HepG2 (cell line): ENCODE results near the gene TMEM11. TPM values are rescaled to one million over a fixed set of nuclear protein-coding genes. Genes with fewer than 3 reads are reported as not detected.

Experiments
- ATAC-seq: fragments of 200-7000 bp; cut with Tn5 transposase; 3 replicates; pipeline ENCODE4 v1.9.1; 2020; ENCODE audit warnings: mild to moderate bottlenecking, moderate library complexity
- BruUV-seq: library from RNA; stranded (reverse); fragments of 400-500 nt; replicated peaks from 2 replicates; lab custom pipeline; 2021; lab: Mats Ljungman, UMichigan
- CTCF ChIA-PET: fragments of 300-600 bp; formaldehyde crosslinking; extraction: SDS; loops from one replicate; lab custom pipeline; 2021; ENCODE audit warnings: low total read pairs, inconsistent platforms, low intra/inter-chr PET ratio; lab: Yijun Ruan, JAX
- POLR2A ChIA-PET: fragments of 350-600 bp; sonication (Branson Sonifier 250); formaldehyde crosslinking; loops from one replicate; lab custom pipeline; 2020; ENCODE audit warnings: antibody characterized with exemption, inconsistent platforms; lab: Yijun Ruan, JAX
- DNase-seq: peaks from one replicate; pipeline ENCODE4 v3.0.0-alpha.2; 2015; ENCODE audit warnings: low spot score
- FAIRE-seq: peaks from 3 replicates; lab custom pipeline; 2011; peaks lifted over from hg19 to GRCh38; lab: Jason Lieb, UNC
- H2AFZ ChIP-seq: one replicate; pipeline ENCODE4 v1.6.1; 2011; ENCODE audit warnings: low read length, inconsistent platforms
- H3K27ac ChIP-seq: fragments of 300-600 bp; 3 replicates; pipeline ENCODE4 v1.8.0; 2011; ENCODE audit warnings: mixed run types, mild to moderate bottlenecking, mixed read lengths, low read length, inconsistent platforms; ENCODE audit not compliant: insufficient read depth; ENCODE audit errors: extremely low read length
- H3K27me3 ChIP-seq, 2 experiments: fragments of 200-600 bp in 1 of 2; 2 replicates in 1 of 2; 3 replicates in 1 of 2; pipeline versions ENCODE4 v1.6.0 to v1.8.0; 2011; ENCODE audit warnings: low read length in 2 of 2, mild to moderate bottlenecking in 2 of 2, moderate library complexity in 2 of 2, inconsistent platforms in 1 of 2; ENCODE audit not compliant: insufficient read depth in 2 of 2, control insufficient read depth in 1 of 2
- H3K36me3 ChIP-seq, 2 experiments: fragments of 200-600 bp in 1 of 2; replicated peaks in 1 of 2; 2 replicates in 1 of 2; 3 replicates in 1 of 2; pipeline versions ENCODE4 v1.5.1 to v1.8.0; 2011; ENCODE audit warnings: low read length in 2 of 2, inconsistent platforms in 1 of 2; ENCODE audit not compliant: insufficient read depth in 2 of 2, control insufficient read depth in 1 of 2
- H3K4me1 ChIP-seq: 2 replicates; pipeline ENCODE4 v1.5.1; 2012; ENCODE audit warnings: low read length, inconsistent platforms; ENCODE audit not compliant: insufficient read depth
- H3K4me2 ChIP-seq: 2 replicates; pipeline ENCODE4 v1.6.0; 2011; ENCODE audit warnings: low read depth, low read length, inconsistent platforms
- H3K4me3 ChIP-seq, 3 experiments: fragments of 200-600 bp in 1 of 3; sonication (generic), shearing (Covaris generic) in 1 of 3; replicated peaks in 1 of 3; 2 replicates each; pipeline ENCODE4 v1.5.1; 2011 to 2016; ENCODE audit warnings: low read length in 3 of 3, inconsistent platforms in 2 of 3, low read depth in 2 of 3, mild to moderate bottlenecking in 2 of 3, control low read depth in 1 of 3, mixed read lengths in 1 of 3; ENCODE audit not compliant: insufficient read depth in 1 of 3
- H3K79me2 ChIP-seq: one replicate; pipeline ENCODE4 v1.6.1; 2011; ENCODE audit warnings: low read length, inconsistent platforms; ENCODE audit not compliant: insufficient read depth
- H3K9ac ChIP-seq: 2 replicates; pipeline ENCODE4 v1.6.0; 2011; ENCODE audit warnings: mild to moderate bottlenecking, low read depth, low read length, inconsistent platforms; ENCODE audit not compliant: insufficient read depth
- H3K9me3 ChIP-seq: 2 replicates; pipeline ENCODE4 v1.5.1; 2012; ENCODE audit warnings: mild to moderate bottlenecking, low read length
- H4K20me1 ChIP-seq: 2 replicates; pipeline ENCODE4 v1.6.0; 2011; ENCODE audit warnings: inconsistent platforms, mild to moderate bottlenecking, low read length, moderate library complexity; ENCODE audit not compliant: insufficient read depth
- AKAP8 ChIP-seq: sonication (generic); formaldehyde crosslinking; IDR thresholded peaks from 2 replicates; pipeline ENCODE4 v1.5.1; 2020; ENCODE audit warnings: mild to moderate bottlenecking, missing genetic modification reagents
- ATF1 ChIP-seq: IDR thresholded peaks from 2 replicates; pipeline ENCODE4 v1.6.1; 2016; ENCODE audit warnings: mild to moderate bottlenecking, control low read depth
- ATF6 ChIP-seq: sonication (generic); formaldehyde crosslinking; conservative IDR thresholded peaks from 2 replicates; pipeline ENCODE4 v1.4.0; 2020; ENCODE audit warnings: missing genetic modification reagents
- HMG20A ChIP-seq: IDR thresholded peaks from 2 replicates; pipeline ENCODE4 v1.6.1; 2016; ENCODE audit warnings: borderline replicate concordance
- RFX1 ChIP-seq: fragments of 450-650 bp; IDR thresholded peaks from 2 replicates; pipeline ENCODE4 v1.6.1; 2017
- SNAPC2 ChIP-seq: sonication (generic); formaldehyde crosslinking; IDR thresholded peaks from 2 replicates; pipeline ENCODE4 v1.8.1; 2022; ENCODE audit warnings: mild to moderate bottlenecking, missing genetic modification reagents
- TRIM24 ChIP-seq: sonication (generic); formaldehyde crosslinking; IDR thresholded peaks from 2 replicates; pipeline ENCODE4 v1.8.0; 2022; ENCODE audit warnings: mild to moderate bottlenecking, missing genetic modification reagents
- ZNF317 ChIP-seq: sonication (generic); formaldehyde crosslinking; IDR thresholded peaks from 2 replicates; pipeline ENCODE4 v1.5.0; 2020; ENCODE audit warnings: mild to moderate bottlenecking, missing genetic modification reagents
- ZNF629 ChIP-seq: sonication (generic); formaldehyde crosslinking; conservative IDR thresholded peaks from 2 replicates; pipeline ENCODE4 v1.5.0; 2020; ENCODE audit warnings: missing genetic modification reagents
- ZNF746 ChIP-seq: sonication (generic); formaldehyde crosslinking; IDR thresholded peaks from 2 replicates; pipeline ENCODE4 v1.8.0; 2022; ENCODE audit warnings: mild to moderate bottlenecking, missing genetic modification reagents
- WGBS: methylation state at CpG from one replicate; pipeline ENCODE4 v1.1.6; 2017; ENCODE audit warnings: low lambda C conversion rate; 5-methylcytosine and 5-hydroxymethylcytosine counted together
- in situ Hi-C: cut with HindIII; loops from 2 replicates; pipeline ENCODE4 v1.10.0; 2017; ENCODE audit warnings: low pct_unique_long_range_greater_than_20kb; ENCODE audit not compliant: extremely low pct_ligation_motif_present
- intact Hi-C: fragments of 100-400 bp; cut with micrococcal nuclease; formaldehyde crosslinking; loops from one replicate; pipeline ENCODE4 v1.10.0; 2022; ENCODE audit not compliant: unreplicated experiment
- polyA plus RNA-seq, 8 experiments: library from polyadenylated mRNA; depleted of rRNA in 3 of 8; stranded (reverse) in 7 of 8; unstranded in 1 of 8; fragments of >200 nt; fragmentation: Illumina TruSeq in 4 of 8; extraction: Trizol in 4 of 8; gene quantifications; 2 replicates each; pipeline versions ENCODE4 v1.2.1 to v1.2.3, GENCODE V29; 2011 to 2016; ENCODE audit warnings: low read depth in 4 of 8, missing spikeins in 1 of 8, mixed read lengths in 1 of 8; ENCODE audit not compliant: insufficient read depth in 1 of 8
- total RNA-seq, 5 experiments: library from RNA; depleted of rRNA; stranded (reverse); fragments of >200 nt; fragmentation: Illumina TruSeq; extraction: Trizol; gene quantifications; 2 replicates each; pipeline ENCODE4 v1.2.3, GENCODE V29; 2016; ENCODE audit warnings: low read depth in 1 of 5

The TMEM11 gene
- total and polyA plus RNA-seq, 2 of the 13 experiments (the other 11 are each of a cell fraction or from before 2014, with no cell fraction given), result 18.7 to 35.0 TPM

- TF ChIP-seq ATF6, result no peak
- TF ChIP-seq TRIM24 (CRISPR knock-in tag), result no peak
- no peak for TF ChIP-seq ATF1 (CRISPR knock-in tag)
Measured at GRCh38 chr17:21249920-21250703, 36.2 kb upstream of the TMEM11 start (continued).

GRCh38 chr17:21249086-21249795 lies 35.3 kb upstream of the TMEM11 start:
- TF ChIP-seq ZNF317 (CRISPR knock-in tag) (no peak), SNAPC2 (CRISPR knock-in tag) (no peak), RFX1 (no peak), AKAP8 (CRISPR knock-in tag) (no peak), ZNF746 (no peak), HMG20A (no peak), ZNF629 (CRISPR knock-in tag) (peak; percentile 61)
- TF ChIP-seq, all 625 proteins: peak for 1
- in situ Hi-C loops (no loop called here), intact Hi-C loops (no loop called here)
- no TSS peak for BruUV-seq
- Histone ChIP-seq H3K4me2 (no peak overlapping the region), H3K79me2 (no peaks in the 10 kb centered on the region), H3K27me3 (peaks cover 3 to 38% of the 10 kb centered on the region in 2 experiments; a peak in 4 of 5 replicates), H3K27ac (no peak overlapping the region), H3K4me1 (peaks cover 28% of the 10 kb centered on the region), H3K9ac (no peak overlapping the region), H2AFZ (no peak overlapping the region), H3K9me3 (no peaks in the 10 kb centered on the region), H3K4me3 (no peak overlapping the region), H4K20me1 (peaks cover 6% of the 10 kb centered on the region; the same call in 1 of the 2 replicates), H3K36me3 (no peaks in the 10 kb centered on the region)
- ChIA-PET CTCF (no interaction called here), POLR2A (no interaction called here)
- WGBS, result 33% methylated on average over 8 of the region's 12 CpGs
- ATAC-seq, result no peak
- no peak for FAIRE-seq
- no peak for DNase-seq
